HEK293 (cell line): ENCODE results near the gene SSPN.
A peak's percentile ranks its signal among the peaks of the same experiment; 100 is the strongest.

Experiments used
- GLI4 ChIP-seq: fragments of 450-650 bp; formaldehyde crosslinking; IDR thresholded peaks from 2 replicates; pipeline ENCODE4 v1.5.1; 2016; ENCODE audit warnings: missing biosample characterization, missing genetic modification characterization
- GLIS1 ChIP-seq: fragments of 450-650 bp; formaldehyde crosslinking; IDR thresholded peaks from 2 replicates; pipeline ENCODE4 v1.5.1; 2016; ENCODE audit warnings: missing biosample characterization, missing genetic modification characterization
- GLIS2 ChIP-seq: fragments of 450-650 bp; formaldehyde crosslinking; IDR thresholded peaks from 2 replicates; pipeline ENCODE4 v1.5.1; 2016; ENCODE audit warnings: missing biosample characterization, missing genetic modification characterization
- KLF16 ChIP-seq: fragments of 450-650 bp; formaldehyde crosslinking; IDR thresholded peaks from 2 replicates; pipeline ENCODE4 v1.5.1; 2017; ENCODE audit warnings: missing biosample characterization, missing genetic modification characterization
- KLF9 ChIP-seq: fragments of 450-650 bp; formaldehyde crosslinking; IDR thresholded peaks from 2 replicates; pipeline ENCODE4 v1.5.1; 2016; ENCODE audit warnings: missing biosample characterization, missing genetic modification characterization, low read depth
- PRDM1 ChIP-seq: fragments of 450-650 bp; formaldehyde crosslinking; IDR thresholded peaks from 2 replicates; pipeline ENCODE4; 2016; ENCODE audit warnings: missing biosample characterization, missing genetic modification characterization
- SP3 ChIP-seq: fragments of 450-650 bp; formaldehyde crosslinking; IDR thresholded peaks from 2 replicates; pipeline ENCODE4 v1.5.1; 2016; ENCODE audit warnings: missing biosample characterization, missing genetic modification characterization
- ZBTB20 ChIP-seq: fragments of 450-650 bp; formaldehyde crosslinking; IDR thresholded peaks from 2 replicates; pipeline ENCODE4 v1.5.1; 2016; ENCODE audit warnings: missing biosample characterization, missing genetic modification characterization
- ZBTB48 ChIP-seq: fragments of 450-650 bp; formaldehyde crosslinking; IDR thresholded peaks from 2 replicates; pipeline ENCODE4 v1.5.1; 2016; ENCODE audit warnings: missing biosample characterization, missing genetic modification characterization
- ZNF169 ChIP-seq: fragments of 450-650 bp; formaldehyde crosslinking; IDR thresholded peaks from 2 replicates; pipeline ENCODE4 v1.5.1; 2016; ENCODE audit warnings: missing biosample characterization, missing genetic modification characterization
- ZNF2 ChIP-seq: fragments of 450-650 bp; formaldehyde crosslinking; IDR thresholded peaks from 2 replicates; pipeline ENCODE4 v1.5.1; 2016; ENCODE audit warnings: missing biosample characterization, missing genetic modification characterization
- ZNF274 ChIP-seq, 2 experiments: fragments of 200-500 bp in 1 of 2; fragments of 450-650 bp in 1 of 2; sonication (Bioruptor generic) in 1 of 2; formaldehyde crosslinking in 1 of 2; IDR thresholded peaks; 2 replicates each; pipeline versions ENCODE4 v1.5.1 to v1.6.1; 2014 to 2016; ENCODE audit warnings: borderline replicate concordance in 1 of 2, inconsistent platforms in 1 of 2, low read length in 1 of 2, missing biosample characterization in 1 of 2, missing genetic modification characterization in 1 of 2
- ZNF292 ChIP-seq: fragments of 450-650 bp; formaldehyde crosslinking; IDR thresholded peaks from 2 replicates; pipeline ENCODE4 v1.5.1; 2016; ENCODE audit warnings: low read depth, missing biosample characterization, missing genetic modification characterization, borderline replicate concordance
- ZNF391 ChIP-seq: fragments of 450-650 bp; formaldehyde crosslinking; IDR thresholded peaks from 2 replicates; pipeline ENCODE4 v1.5.1; 2016; ENCODE audit warnings: low read depth, missing biosample characterization, missing genetic modification characterization, borderline replicate concordance
- ZNF404 ChIP-seq: fragments of 450-650 bp; formaldehyde crosslinking; IDR thresholded peaks from 2 replicates; pipeline ENCODE4 v1.5.1; 2017; ENCODE audit warnings: missing biosample characterization, missing genetic modification characterization
- ZNF416 ChIP-seq: fragments of 450-650 bp; formaldehyde crosslinking; IDR thresholded peaks from 2 replicates; pipeline ENCODE4 v1.5.1; 2016; ENCODE audit warnings: missing biosample characterization, missing genetic modification characterization
- ZNF423 ChIP-seq: fragments of 450-650 bp; formaldehyde crosslinking; IDR thresholded peaks from 2 replicates; pipeline ENCODE4 v1.5.1; 2016; ENCODE audit warnings: missing biosample characterization, missing genetic modification characterization
- ZNF514 ChIP-seq: fragments of 450-650 bp; formaldehyde crosslinking; IDR thresholded peaks from 2 replicates; pipeline ENCODE4 v1.5.1; 2016; ENCODE audit warnings: missing biosample characterization, missing genetic modification characterization
- ZNF549 ChIP-seq: fragments of 450-650 bp; IDR thresholded peaks from 2 replicates; pipeline ENCODE4 v1.5.1; 2018; ENCODE audit warnings: missing biosample characterization, missing genetic modification characterization, mild to moderate bottlenecking, inconsistent platforms, moderate library complexity
- ZNF560 ChIP-seq: fragments of 450-650 bp; formaldehyde crosslinking; IDR thresholded peaks from 2 replicates; pipeline ENCODE4 v1.5.1; 2017; ENCODE audit warnings: missing biosample characterization, missing genetic modification characterization, borderline replicate concordance
- ZNF600 ChIP-seq: fragments of 450-650 bp; formaldehyde crosslinking; IDR thresholded peaks from 2 replicates; pipeline ENCODE4 v1.5.1; 2016; ENCODE audit warnings: missing biosample characterization, missing genetic modification characterization
- ZNF768 ChIP-seq: fragments of 450-650 bp; formaldehyde crosslinking; IDR thresholded peaks from 2 replicates; pipeline ENCODE4 v1.5.1; 2018; ENCODE audit warnings: missing biosample characterization, mild to moderate bottlenecking, missing genetic modification characterization
- ZNF776 ChIP-seq: fragments of 450-650 bp; formaldehyde crosslinking; IDR thresholded peaks from 2 replicates; pipeline ENCODE4 v1.5.0; 2017; ENCODE audit warnings: missing biosample characterization, missing genetic modification characterization, borderline replicate concordance
- ZNF792 ChIP-seq: fragments of 450-650 bp; formaldehyde crosslinking; IDR thresholded peaks from 2 replicates; pipeline ENCODE4 v1.5.1; 2016; ENCODE audit warnings: missing biosample characterization, missing genetic modification characterization
- TF ChIP-seq, protein P1 (sequence below): fragments of 450-650 bp; formaldehyde crosslinking; IDR thresholded peaks from 2 replicates; pipeline ENCODE4 v1.5.1; 2016; ENCODE audit warnings: missing biosample characterization, missing genetic modification characterization, borderline replicate concordance
- TF ChIP-seq, protein P2 (sequence below): fragments of 450-650 bp; formaldehyde crosslinking; IDR thresholded peaks from 2 replicates; pipeline ENCODE4 v1.5.1; 2016; ENCODE audit warnings: missing biosample characterization, missing genetic modification characterization, borderline replicate concordance
- TF ChIP-seq, protein P3 (sequence below): fragments of 450-650 bp; formaldehyde crosslinking; IDR thresholded peaks from 2 replicates; pipeline ENCODE4 v1.5.1; 2017; ENCODE audit warnings: missing biosample characterization, missing genetic modification characterization
- TF ChIP-seq, protein P4 (sequence below): IDR thresholded peaks from 2 replicates; pipeline ENCODE4 v1.6.1; 2011; ENCODE audit warnings: mild to moderate bottlenecking, low read depth, low read length, borderline replicate concordance
- TF ChIP-seq, protein P5 (sequence below): fragments of 450-650 bp; formaldehyde crosslinking; IDR thresholded peaks from 2 replicates; pipeline ENCODE4 v1.5.1; 2016; ENCODE audit warnings: missing biosample characterization, missing genetic modification characterization

SSPN gene

DNA sequence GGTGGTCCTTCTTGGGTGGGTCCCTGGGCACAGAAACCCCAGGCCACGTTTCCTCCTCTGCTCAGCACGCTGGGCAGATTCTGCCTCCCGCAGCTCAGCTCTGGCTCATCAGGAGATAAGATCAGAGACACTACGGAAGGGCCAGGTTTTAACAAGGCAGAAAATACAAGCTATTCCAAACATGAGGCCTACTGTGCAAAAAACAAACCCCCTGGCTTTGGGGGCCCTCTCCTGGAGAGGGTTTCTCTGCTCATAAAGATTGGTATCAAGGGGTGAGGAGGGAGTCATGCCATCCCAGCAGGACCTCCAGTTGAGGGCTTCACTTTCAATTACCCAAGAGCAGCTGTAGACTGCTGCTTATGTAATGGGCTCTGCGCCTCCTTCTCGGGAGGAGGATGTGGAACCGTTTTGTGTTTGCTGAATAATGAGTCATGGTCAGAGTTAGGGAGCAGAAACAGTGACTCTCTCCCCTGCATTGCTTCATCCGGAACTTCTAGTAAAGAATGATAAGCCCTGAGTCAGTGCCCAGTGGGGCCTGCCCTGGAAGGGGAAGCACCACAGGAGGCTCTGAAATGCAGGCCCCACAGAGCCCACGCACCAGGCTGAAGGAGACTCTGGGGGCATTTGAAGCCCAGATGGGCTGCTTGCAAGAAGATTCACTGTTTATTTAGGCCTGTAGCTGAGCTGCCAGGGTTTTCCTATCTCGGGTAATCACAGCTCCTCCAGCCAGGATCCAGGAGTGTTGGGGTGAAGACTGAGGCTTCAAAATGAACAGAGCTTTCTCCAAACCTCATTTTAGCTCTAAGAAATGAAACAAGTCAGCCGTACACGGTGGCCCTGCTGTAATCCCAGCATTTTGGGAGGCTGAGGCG is 79.3 kb downstream of the SSPN start (continued):
- no peak for TF ChIP-seq ZNF404 (tag by site-specific recombination)
- TF ChIP-seq, protein P1, sequence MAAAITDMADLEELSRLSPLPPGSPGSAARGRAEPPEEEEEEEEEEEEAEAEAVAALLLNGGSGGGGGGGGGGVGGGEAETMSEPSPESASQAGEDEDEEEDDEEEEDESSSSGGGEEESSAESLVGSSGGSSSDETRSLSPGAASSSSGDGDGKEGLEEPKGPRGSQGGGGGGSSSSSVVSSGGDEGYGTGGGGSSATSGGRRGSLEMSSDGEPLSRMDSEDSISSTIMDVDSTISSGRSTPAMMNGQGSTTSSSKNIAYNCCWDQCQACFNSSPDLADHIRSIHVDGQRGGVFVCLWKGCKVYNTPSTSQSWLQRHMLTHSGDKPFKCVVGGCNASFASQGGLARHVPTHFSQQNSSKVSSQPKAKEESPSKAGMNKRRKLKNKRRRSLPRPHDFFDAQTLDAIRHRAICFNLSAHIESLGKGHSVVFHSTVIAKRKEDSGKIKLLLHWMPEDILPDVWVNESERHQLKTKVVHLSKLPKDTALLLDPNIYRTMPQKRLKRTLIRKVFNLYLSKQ: no peak
- TF ChIP-seq ZBTB48: peak; percentile 99
- TF ChIP-seq ZNF549: no peak
- no peak for TF ChIP-seq KLF16
- 0 out of 2 replicates have a peak, but pooled peaks have one; percentile 35 for TF ChIP-seq ZNF768
- peak; percentile 49; the same call in 1 of the 2 replicates for TF ChIP-seq SP3 (tag by site-specific recombination)
- TF ChIP-seq GLIS1 (tag by site-specific recombination): peak; percentile 100
- TF ChIP-seq, protein P2, sequence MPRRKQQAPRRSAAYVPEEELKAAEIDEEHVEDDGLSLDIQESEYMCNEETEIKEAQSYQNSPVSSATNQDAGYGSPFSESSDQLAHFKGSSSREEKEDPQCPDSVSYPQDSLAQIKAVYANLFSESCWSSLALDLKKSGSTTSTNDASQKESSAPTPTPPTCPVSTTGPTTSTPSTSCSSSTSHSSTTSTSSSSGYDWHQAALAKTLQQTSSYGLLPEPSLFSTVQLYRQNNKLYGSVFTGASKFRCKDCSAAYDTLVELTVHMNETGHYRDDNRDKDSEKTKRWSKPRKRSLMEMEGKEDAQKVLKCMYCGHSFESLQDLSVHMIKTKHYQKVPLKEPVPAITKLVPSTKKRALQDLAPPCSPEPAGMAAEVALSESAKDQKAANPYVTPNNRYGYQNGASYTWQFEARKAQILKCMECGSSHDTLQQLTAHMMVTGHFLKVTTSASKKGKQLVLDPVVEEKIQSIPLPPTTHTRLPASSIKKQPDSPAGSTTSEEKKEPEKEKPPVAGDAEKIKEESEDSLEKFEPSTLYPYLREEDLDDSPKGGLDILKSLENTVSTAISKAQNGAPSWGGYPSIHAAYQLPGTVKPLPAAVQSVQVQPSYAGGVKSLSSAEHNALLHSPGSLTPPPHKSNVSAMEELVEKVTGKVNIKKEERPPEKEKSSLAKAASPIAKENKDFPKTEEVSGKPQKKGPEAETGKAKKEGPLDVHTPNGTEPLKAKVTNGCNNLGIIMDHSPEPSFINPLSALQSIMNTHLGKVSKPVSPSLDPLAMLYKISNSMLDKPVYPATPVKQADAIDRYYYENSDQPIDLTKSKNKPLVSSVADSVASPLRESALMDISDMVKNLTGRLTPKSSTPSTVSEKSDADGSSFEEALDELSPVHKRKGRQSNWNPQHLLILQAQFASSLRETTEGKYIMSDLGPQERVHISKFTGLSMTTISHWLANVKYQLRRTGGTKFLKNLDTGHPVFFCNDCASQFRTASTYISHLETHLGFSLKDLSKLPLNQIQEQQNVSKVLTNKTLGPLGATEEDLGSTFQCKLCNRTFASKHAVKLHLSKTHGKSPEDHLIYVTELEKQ: peak; percentile 83
- TF ChIP-seq ZBTB20 (tag by site-specific recombination): peak; percentile 83
- TF ChIP-seq ZNF416 (tag by site-specific recombination): no peak
- TF ChIP-seq GLI4 (tag by site-specific recombination): no peak
- 0 out of 2 replicates have a peak, but pooled peaks have one; percentile 39 for TF ChIP-seq ZNF2 (tag by site-specific recombination)
- peak; percentile 87; the same call in 1 of the 2 replicates for TF ChIP-seq ZNF792 (tag by site-specific recombination)
- TF ChIP-seq, protein P3, sequence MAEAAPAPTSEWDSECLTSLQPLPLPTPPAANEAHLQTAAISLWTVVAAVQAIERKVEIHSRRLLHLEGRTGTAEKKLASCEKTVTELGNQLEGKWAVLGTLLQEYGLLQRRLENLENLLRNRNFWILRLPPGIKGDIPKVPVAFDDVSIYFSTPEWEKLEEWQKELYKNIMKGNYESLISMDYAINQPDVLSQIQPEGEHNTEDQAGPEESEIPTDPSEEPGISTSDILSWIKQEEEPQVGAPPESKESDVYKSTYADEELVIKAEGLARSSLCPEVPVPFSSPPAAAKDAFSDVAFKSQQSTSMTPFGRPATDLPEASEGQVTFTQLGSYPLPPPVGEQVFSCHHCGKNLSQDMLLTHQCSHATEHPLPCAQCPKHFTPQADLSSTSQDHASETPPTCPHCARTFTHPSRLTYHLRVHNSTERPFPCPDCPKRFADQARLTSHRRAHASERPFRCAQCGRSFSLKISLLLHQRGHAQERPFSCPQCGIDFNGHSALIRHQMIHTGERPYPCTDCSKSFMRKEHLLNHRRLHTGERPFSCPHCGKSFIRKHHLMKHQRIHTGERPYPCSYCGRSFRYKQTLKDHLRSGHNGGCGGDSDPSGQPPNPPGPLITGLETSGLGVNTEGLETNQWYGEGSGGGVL (tag by site-specific recombination): peak; percentile 92
- peak; percentile 91 for TF ChIP-seq PRDM1 (tag by site-specific recombination)
- TF ChIP-seq GLIS2: peak; percentile 91
- peak; percentile 93 for TF ChIP-seq ZNF423 (tag by site-specific recombination)
- TF ChIP-seq ZNF169 (tag by site-specific recombination): no peak
- no peak for TF ChIP-seq ZNF274 (IDR thresholded peaks at IDR 0.05; ENCODE audit: low read length)
- no peak for TF ChIP-seq ZNF274 (tag by site-specific recombination; IDR thresholded peaks at IDR 0.05; ENCODE audit: borderline replicate concordance)
- TF ChIP-seq ZNF292: no peak
- 0 out of 2 replicates have a peak, but pooled peaks have one; percentile 29 for TF ChIP-seq KLF9 (tag by site-specific recombination)
- TF ChIP-seq ZNF560: no peak
- peak; percentile 99 for TF ChIP-seq ZNF600 (tag by site-specific recombination)
- peak; percentile 44; the same call in 1 of the 2 replicates for TF ChIP-seq ZNF391 (tag by site-specific recombination)
- no peak for TF ChIP-seq ZNF514
- TF ChIP-seq, protein P4, sequence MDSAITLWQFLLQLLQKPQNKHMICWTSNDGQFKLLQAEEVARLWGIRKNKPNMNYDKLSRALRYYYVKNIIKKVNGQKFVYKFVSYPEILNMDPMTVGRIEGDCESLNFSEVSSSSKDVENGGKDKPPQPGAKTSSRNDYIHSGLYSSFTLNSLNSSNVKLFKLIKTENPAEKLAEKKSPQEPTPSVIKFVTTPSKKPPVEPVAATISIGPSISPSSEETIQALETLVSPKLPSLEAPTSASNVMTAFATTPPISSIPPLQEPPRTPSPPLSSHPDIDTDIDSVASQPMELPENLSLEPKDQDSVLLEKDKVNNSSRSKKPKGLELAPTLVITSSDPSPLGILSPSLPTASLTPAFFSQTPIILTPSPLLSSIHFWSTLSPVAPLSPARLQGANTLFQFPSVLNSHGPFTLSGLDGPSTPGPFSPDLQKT: no peak
- TF ChIP-seq ZNF776 (tag by site-specific recombination): no peak
- TF ChIP-seq, protein P5, sequence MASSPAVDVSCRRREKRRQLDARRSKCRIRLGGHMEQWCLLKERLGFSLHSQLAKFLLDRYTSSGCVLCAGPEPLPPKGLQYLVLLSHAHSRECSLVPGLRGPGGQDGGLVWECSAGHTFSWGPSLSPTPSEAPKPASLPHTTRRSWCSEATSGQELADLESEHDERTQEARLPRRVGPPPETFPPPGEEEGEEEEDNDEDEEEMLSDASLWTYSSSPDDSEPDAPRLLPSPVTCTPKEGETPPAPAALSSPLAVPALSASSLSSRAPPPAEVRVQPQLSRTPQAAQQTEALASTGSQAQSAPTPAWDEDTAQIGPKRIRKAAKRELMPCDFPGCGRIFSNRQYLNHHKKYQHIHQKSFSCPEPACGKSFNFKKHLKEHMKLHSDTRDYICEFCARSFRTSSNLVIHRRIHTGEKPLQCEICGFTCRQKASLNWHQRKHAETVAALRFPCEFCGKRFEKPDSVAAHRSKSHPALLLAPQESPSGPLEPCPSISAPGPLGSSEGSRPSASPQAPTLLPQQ (tag by site-specific recombination): peak; percentile 97
